ENCODE measurements around the gene AFF2. TPM values are rescaled to one million over a fixed set of nuclear protein-coding genes. Genes with fewer than 3 reads are reported as not detected.

The AFF2 gene
- under 0.01 and 0.09 TPM in 2 replicates for total RNA-seq

GRCh38 chrX:148500423-148501385 is at the start of gene AFF2:
Gene AFF2 (plus strand): TSS chrX:148500617. CDS start chrX:148501098, 481 bp downstream.

Data from dermis lymphatic vessel endothelial cell (primary cell).